SK-N-SH treated with all-trans-retinoic acid at 6 μM for 48 hours (cell line): ENCODE results near the gene PACRGL.

Experiments
- ATAC-seq: fragments of 200-7000 bp; cut with Tn5 transposase; 3 replicates; pipeline ENCODE4 v1.9.1; 2020; ENCODE audit warnings: mild to moderate bottlenecking, moderate library complexity
- ARNTL ChIP-seq: fragments of 450-650 bp; formaldehyde crosslinking; IDR thresholded peaks from 2 replicates; pipeline ENCODE4 v1.5.0; 2020; ENCODE audit warnings: low read depth, mild to moderate bottlenecking, moderate library complexity, borderline replicate concordance
- CREB5 ChIP-seq: fragments of 250-450 bp; sonication (Bioruptor Pico); IDR thresholded peaks from 2 replicates; pipeline ENCODE4 v1.5.1; 2020; ENCODE audit warnings: low read depth, mild to moderate bottlenecking, moderate library complexity
- CSDC2 ChIP-seq: fragments of 250-450 bp; sonication (Bioruptor Pico); IDR thresholded peaks from 2 replicates; pipeline ENCODE4 v1.5.0; 2020; ENCODE audit warnings: mild to moderate bottlenecking, moderate library complexity
- ESRRG ChIP-seq: fragments of 250-450 bp; sonication (Bioruptor Pico); IDR thresholded peaks from 2 replicates; pipeline ENCODE4 v1.6.1; 2021; ENCODE audit warnings: mild to moderate bottlenecking
- GLIS3 ChIP-seq: fragments of 250-450 bp; sonication (Bioruptor Pico); IDR thresholded peaks from 2 replicates; pipeline ENCODE4 v1.5.0; 2020; ENCODE audit warnings: mild to moderate bottlenecking, moderate library complexity
- ISL1 ChIP-seq: fragments of 250-450 bp; sonication (Bioruptor Pico); IDR thresholded peaks from 2 replicates; pipeline ENCODE4 v2.1.2; 2022; ENCODE audit warnings: mild to moderate bottlenecking, moderate library complexity
- OSR1 ChIP-seq: fragments of 250-450 bp; sonication (Bioruptor Pico); IDR thresholded peaks from 2 replicates; pipeline ENCODE4 v1.8.0; 2022; ENCODE audit warnings: moderate library complexity, mild to moderate bottlenecking, inconsistent platforms
- PATZ1 ChIP-seq: fragments of 250-450 bp; sonication (Bioruptor Pico); IDR thresholded peaks from 2 replicates; pipeline ENCODE4 v1.8.0; 2020; ENCODE audit warnings: mild to moderate bottlenecking, moderate library complexity, borderline replicate concordance
- PPARA ChIP-seq: fragments of 250-450 bp; sonication (Bioruptor Pico); IDR thresholded peaks from 2 replicates; pipeline ENCODE4 v1.5.0; 2020; ENCODE audit warnings: mild to moderate bottlenecking, borderline replicate concordance
- RARB ChIP-seq: fragments of 250-450 bp; sonication (Bioruptor Pico); IDR thresholded peaks from 2 replicates; pipeline ENCODE4 v1.8.0; 2021; ENCODE audit warnings: mild to moderate bottlenecking, moderate library complexity
- SNAI2 ChIP-seq: fragments of 250-450 bp; sonication (Bioruptor Pico); IDR thresholded peaks from 2 replicates; pipeline ENCODE4 v1.5.0; 2020; ENCODE audit warnings: mild to moderate bottlenecking, moderate library complexity
- TCF4 ChIP-seq: fragments of 250-450 bp; sonication (Bioruptor Pico); IDR thresholded peaks from 2 replicates; pipeline ENCODE4 v1.8.0; 2021; ENCODE audit warnings: mild to moderate bottlenecking, moderate library complexity, borderline replicate concordance
- TOX ChIP-seq: fragments of 250-450 bp; sonication (Bioruptor Pico); IDR thresholded peaks from 2 replicates; pipeline ENCODE4 v1.8.0; 2021; ENCODE audit warnings: mild to moderate bottlenecking, moderate library complexity, borderline replicate concordance
- ZC3H10 ChIP-seq: fragments of 250-450 bp; sonication (Bioruptor Pico); IDR thresholded peaks from 2 replicates; pipeline ENCODE4 v1.5.1; 2021; ENCODE audit warnings: mild to moderate bottlenecking, moderate library complexity
- ZFP3 ChIP-seq: fragments of 250-450 bp; sonication (Bioruptor Pico); IDR thresholded peaks from 2 replicates; pipeline ENCODE4 v1.5.0; 2020; ENCODE audit warnings: mild to moderate bottlenecking, moderate library complexity
- ZFP30 ChIP-seq: fragments of 450-650 bp; formaldehyde crosslinking; IDR thresholded peaks from 2 replicates; pipeline ENCODE4 v1.5.0; 2022; ENCODE audit warnings: mild to moderate bottlenecking, moderate library complexity
- ZNF565 ChIP-seq: fragments of 450-650 bp; formaldehyde crosslinking; conservative IDR thresholded peaks from 2 replicates; pipeline ENCODE4 v1.5.0; 2020; ENCODE audit warnings: low read depth, mild to moderate bottlenecking, moderate library complexity
- ZNF70 ChIP-seq: fragments of 450-650 bp; formaldehyde crosslinking; IDR thresholded peaks from 2 replicates; pipeline ENCODE4 v1.5.0; 2020; ENCODE audit warnings: mild to moderate bottlenecking, moderate library complexity
- ZNF8 ChIP-seq: fragments of 450-650 bp; formaldehyde crosslinking; IDR thresholded peaks from 2 replicates; pipeline ENCODE4 v1.5.0; 2020; ENCODE audit warnings: mild to moderate bottlenecking, moderate library complexity
- TF ChIP-seq, protein P1 (sequence below): fragments of 250-450 bp; sonication (Bioruptor Pico); IDR thresholded peaks from 2 replicates; pipeline ENCODE4 v1.8.0; 2021; ENCODE audit warnings: low read depth, mild to moderate bottlenecking, moderate library complexity, borderline replicate concordance
- TF ChIP-seq, protein P2 (sequence below): fragments of 250-450 bp; sonication (Bioruptor Pico); IDR thresholded peaks from 2 replicates; pipeline ENCODE4 v1.5.0; 2020; ENCODE audit warnings: mild to moderate bottlenecking, moderate library complexity
- TF ChIP-seq, protein P3 (sequence below): fragments of 250-450 bp; sonication (Bioruptor Pico); IDR thresholded peaks from 2 replicates; pipeline ENCODE4 v1.5.1; 2021; ENCODE audit warnings: mild to moderate bottlenecking, moderate library complexity

The PACRGL gene

DNA sequence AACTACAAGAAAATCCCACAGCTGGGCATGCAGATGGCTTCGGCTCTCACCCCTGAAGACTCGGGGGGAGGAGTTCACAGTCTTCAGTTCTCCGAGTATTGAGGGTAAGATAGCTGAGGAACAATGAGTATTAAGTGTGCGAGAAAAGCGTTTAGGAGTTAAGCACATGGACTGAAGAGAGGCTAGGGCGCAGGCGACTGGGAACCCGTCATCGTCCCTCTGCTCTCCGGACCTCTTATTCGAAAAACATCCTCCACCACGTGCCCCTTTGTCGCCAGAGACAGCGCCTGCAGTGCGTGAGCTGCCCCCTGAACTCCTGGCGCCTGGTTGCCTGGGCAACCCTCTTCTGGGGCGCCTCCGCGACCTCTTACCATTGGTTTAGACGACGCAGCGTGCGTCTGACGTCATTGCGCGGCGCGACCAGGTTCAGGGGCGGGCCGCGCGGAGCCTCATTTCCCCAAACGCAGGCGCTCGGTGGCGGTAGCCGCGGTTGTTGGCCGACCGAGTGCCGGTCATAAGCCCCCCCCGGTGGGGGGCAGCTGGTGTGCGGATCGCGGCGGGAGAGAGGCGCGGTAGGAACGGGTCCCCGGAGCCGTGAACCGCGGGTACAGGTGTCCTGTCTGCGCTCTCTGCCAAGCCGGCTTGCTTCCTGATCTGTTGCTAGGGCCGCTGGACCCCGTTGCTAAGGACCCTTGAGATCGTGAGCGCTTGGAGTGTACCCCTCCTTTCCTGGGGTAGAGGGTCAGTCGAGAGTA lies at the start of gene PACRGL:
PACRGL (plus strand) TSS at position 452 of the 755 bp plus-strand sequence. CDS start 4,024 bp downstream, outside the sequence.
- TF ChIP-seq ZNF8 (CRISPR knock-in tag) (no peak), OSR1 (CRISPR knock-in tag) (no peak), TCF4 (CRISPR knock-in tag) (peak; percentile 12; the same call in 1 of the 2 replicates), PATZ1 (CRISPR knock-in tag) (no peak)
- ATAC-seq: peak; percentile 99

DNA sequence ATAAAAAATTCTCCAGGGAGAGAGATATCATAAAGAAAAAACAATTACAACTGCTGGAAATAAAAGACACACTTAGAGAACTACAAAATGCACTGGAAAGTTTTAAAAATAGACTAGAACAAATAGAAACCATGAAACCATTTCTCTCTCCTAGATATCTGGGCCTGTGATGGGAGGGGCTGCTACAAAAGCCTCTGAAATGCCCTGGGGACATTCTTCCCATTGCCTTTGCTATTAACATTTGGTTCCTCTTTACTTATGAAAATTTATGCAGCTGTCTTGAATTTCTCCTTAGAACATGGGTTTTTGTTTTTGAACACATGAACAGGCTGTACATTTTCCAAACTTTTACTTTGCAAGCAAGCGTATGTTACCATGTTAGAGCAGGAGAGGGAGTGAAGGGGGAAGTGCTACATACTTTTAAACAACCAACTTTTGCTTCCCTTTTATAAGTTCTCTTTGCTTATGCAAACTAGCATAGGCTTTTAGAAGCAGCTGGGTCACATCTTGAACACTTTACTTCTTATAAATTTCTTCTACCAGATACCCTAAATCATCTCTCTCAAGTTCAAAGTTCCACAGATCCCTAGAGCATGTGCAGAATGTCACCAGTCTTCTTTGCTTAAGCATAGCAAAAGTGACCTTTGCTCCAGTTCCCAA lies 47.9 kb upstream of the PACRGL start:
- no peak for ATAC-seq

GRCh38 chr4:20658456-20658855 lies 41.8 kb upstream of the PACRGL start:
- TF ChIP-seq ISL1 (CRISPR knock-in tag) (no peak), ZNF8 (CRISPR knock-in tag) (no peak), GLIS3 (CRISPR knock-in tag) (no peak), CREB5 (CRISPR knock-in tag) (no peak), OSR1 (CRISPR knock-in tag) (no peak), ZC3H10 (CRISPR knock-in tag) (no peak), TOX (CRISPR knock-in tag) (no peak), ZNF565 (CRISPR knock-in tag) (no peak), ARNTL (CRISPR knock-in tag) (no peak), PATZ1 (CRISPR knock-in tag) (no peak), SNAI2 (CRISPR knock-in tag) (no peak), ESRRG (CRISPR knock-in tag) (no peak)
- TF ChIP-seq, protein P1, sequence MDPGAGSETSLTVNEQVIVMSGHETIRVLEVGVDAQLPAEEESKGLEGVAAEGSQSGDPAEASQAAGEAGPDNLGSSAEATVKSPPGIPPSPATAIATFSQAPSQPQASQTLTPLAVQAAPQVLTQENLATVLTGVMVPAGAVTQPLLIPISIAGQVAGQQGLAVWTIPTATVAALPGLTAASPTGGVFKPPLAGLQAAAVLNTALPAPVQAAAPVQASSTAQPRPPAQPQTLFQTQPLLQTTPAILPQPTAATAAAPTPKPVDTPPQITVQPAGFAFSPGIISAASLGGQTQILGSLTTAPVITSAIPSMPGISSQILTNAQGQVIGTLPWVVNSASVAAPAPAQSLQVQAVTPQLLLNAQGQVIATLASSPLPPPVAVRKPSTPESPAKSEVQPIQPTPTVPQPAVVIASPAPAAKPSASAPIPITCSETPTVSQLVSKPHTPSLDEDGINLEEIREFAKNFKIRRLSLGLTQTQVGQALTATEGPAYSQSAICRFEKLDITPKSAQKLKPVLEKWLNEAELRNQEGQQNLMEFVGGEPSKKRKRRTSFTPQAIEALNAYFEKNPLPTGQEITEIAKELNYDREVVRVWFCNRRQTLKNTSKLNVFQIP (CRISPR knock-in tag): no peak
- TF ChIP-seq, protein P2, sequence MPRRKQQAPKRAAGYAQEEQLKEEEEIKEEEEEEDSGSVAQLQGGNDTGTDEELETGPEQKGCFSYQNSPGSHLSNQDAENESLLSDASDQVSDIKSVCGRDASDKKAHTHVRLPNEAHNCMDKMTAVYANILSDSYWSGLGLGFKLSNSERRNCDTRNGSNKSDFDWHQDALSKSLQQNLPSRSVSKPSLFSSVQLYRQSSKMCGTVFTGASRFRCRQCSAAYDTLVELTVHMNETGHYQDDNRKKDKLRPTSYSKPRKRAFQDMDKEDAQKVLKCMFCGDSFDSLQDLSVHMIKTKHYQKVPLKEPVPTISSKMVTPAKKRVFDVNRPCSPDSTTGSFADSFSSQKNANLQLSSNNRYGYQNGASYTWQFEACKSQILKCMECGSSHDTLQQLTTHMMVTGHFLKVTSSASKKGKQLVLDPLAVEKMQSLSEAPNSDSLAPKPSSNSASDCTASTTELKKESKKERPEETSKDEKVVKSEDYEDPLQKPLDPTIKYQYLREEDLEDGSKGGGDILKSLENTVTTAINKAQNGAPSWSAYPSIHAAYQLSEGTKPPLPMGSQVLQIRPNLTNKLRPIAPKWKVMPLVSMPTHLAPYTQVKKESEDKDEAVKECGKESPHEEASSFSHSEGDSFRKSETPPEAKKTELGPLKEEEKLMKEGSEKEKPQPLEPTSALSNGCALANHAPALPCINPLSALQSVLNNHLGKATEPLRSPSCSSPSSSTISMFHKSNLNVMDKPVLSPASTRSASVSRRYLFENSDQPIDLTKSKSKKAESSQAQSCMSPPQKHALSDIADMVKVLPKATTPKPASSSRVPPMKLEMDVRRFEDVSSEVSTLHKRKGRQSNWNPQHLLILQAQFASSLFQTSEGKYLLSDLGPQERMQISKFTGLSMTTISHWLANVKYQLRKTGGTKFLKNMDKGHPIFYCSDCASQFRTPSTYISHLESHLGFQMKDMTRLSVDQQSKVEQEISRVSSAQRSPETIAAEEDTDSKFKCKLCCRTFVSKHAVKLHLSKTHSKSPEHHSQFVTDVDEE (CRISPR knock-in tag): no peak
- ATAC-seq: no peak

More for the DNA sequence above, 47.9 kb upstream of the PACRGL start:
- TF ChIP-seq ZNF70 (CRISPR knock-in tag): no peak
- TF ChIP-seq CREB5 (CRISPR knock-in tag): no peak
- no peak for TF ChIP-seq RARB (CRISPR knock-in tag)
- TF ChIP-seq GLIS3 (CRISPR knock-in tag): no peak
- TF ChIP-seq ESRRG (CRISPR knock-in tag): no peak
- no peak for TF ChIP-seq OSR1 (CRISPR knock-in tag)
- TF ChIP-seq ARNTL (CRISPR knock-in tag): no peak
- TF ChIP-seq, protein P3, sequence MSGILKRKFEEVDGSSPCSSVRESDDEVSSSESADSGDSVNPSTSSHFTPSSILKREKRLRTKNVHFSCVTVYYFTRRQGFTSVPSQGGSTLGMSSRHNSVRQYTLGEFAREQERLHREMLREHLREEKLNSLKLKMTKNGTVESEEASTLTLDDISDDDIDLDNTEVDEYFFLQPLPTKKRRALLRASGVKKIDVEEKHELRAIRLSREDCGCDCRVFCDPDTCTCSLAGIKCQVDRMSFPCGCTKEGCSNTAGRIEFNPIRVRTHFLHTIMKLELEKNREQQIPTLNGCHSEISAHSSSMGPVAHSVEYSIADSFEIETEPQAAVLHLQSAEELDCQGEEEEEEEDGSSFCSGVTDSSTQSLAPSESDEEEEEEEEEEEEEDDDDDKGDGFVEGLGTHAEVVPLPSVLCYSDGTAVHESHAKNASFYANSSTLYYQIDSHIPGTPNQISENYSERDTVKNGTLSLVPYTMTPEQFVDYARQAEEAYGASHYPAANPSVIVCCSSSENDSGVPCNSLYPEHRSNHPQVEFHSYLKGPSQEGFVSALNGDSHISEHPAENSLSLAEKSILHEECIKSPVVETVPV (CRISPR knock-in tag): no peak
- no peak for TF ChIP-seq ZFP3 (CRISPR knock-in tag)
- no peak for TF ChIP-seq ISL1 (CRISPR knock-in tag)
- no peak for TF ChIP-seq TCF4 (CRISPR knock-in tag)
- no peak for TF ChIP-seq PPARA (CRISPR knock-in tag)
- no peak for TF ChIP-seq ZFP30 (CRISPR knock-in tag)
- no peak for TF ChIP-seq CSDC2 (CRISPR knock-in tag)
- no peak for TF ChIP-seq ZNF565 (CRISPR knock-in tag)
